GM12873 (cell line): ENCODE data around the gene PRKACA.

ENCODE experiments used
- TF ChIP-seq, protein P1 (sequence below): IDR thresholded peaks from 2 replicates; pipeline ENCODE4 v1.5.1; 2012; ENCODE audit warnings: low read depth, mild to moderate bottlenecking, moderate library complexity, low read length, control low read depth; ENCODE audit not compliant: insufficient read depth; ENCODE audit errors: missing control alignments

The PRKACA gene

DNA sequence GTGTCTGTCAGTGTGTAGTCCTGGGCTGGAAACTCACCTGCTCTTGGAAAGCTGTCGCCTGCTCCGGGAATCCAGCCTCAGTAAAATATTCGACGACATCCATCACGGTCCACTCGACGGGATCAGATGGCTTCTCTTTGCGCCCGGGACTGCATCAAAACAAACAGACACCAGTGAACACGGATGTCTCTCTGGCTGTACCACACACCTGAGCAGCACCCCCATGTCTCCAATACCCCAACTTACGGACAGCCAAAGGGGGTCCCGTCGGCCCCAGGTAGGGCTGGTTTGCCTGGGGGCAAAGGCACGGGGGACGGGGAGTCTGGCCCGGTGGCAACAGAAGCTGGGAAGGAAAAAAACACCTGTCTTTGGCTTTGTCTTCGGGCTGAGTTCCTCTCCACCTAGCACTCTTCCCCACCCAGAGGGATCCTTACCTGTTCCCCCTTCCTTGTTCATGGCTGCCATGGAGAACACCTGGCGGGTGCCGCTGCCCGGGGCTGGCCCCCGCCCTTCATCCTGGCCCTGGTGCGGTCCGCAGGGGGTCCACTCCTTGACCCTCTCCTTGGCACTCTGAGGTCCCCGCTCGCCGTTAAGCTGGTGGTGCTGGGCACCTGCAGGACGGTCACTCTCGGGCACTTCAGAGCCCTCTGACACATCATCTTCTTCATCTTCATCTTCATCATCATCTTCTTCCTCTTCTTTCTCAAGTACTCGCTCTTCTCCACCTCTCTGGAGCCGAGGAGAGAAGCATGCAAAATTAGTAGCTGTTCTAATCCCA is 28.7 kb downstream of the PRKACA start:
- TF ChIP-seq, protein P1, sequence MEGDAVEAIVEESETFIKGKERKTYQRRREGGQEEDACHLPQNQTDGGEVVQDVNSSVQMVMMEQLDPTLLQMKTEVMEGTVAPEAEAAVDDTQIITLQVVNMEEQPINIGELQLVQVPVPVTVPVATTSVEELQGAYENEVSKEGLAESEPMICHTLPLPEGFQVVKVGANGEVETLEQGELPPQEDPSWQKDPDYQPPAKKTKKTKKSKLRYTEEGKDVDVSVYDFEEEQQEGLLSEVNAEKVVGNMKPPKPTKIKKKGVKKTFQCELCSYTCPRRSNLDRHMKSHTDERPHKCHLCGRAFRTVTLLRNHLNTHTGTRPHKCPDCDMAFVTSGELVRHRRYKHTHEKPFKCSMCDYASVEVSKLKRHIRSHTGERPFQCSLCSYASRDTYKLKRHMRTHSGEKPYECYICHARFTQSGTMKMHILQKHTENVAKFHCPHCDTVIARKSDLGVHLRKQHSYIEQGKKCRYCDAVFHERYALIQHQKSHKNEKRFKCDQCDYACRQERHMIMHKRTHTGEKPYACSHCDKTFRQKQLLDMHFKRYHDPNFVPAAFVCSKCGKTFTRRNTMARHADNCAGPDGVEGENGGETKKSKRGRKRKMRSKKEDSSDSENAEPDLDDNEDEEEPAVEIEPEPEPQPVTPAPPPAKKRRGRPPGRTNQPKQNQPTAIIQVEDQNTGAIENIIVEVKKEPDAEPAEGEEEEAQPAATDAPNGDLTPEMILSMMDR = no peak

- TF ChIP-seq, protein P1 = no peak
Observed at GRCh38 chr19:14086098-14086497, 31.5 kb downstream of the PRKACA start.

GRCh38 chr19:14085309-14085995 is 32.1 kb downstream of the PRKACA start, which contains the start of gene C19orf67:
TSS of gene C19orf67 (minus strand) at chr19:14085783. CDS start at chr19:14085627, 156 bp downstream.
- TF ChIP-seq, protein P1 = no peak

DNA sequence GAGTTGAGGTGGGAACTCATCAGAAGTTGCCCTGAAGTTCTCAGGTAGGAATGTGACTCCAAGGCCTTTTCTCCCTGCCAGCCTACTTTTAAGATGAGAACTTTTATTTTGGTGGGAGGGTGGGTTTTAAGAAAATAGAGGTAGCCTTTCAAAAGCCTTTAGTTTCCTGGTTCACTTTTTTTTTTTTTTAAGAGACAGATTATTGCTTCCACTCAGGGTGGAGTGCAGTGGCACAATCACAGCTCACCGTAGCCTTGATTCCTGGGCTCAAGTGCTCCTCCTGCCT is 34.9 kb downstream of the PRKACA start:
- TF ChIP-seq, protein P1 = no peak

DNA sequence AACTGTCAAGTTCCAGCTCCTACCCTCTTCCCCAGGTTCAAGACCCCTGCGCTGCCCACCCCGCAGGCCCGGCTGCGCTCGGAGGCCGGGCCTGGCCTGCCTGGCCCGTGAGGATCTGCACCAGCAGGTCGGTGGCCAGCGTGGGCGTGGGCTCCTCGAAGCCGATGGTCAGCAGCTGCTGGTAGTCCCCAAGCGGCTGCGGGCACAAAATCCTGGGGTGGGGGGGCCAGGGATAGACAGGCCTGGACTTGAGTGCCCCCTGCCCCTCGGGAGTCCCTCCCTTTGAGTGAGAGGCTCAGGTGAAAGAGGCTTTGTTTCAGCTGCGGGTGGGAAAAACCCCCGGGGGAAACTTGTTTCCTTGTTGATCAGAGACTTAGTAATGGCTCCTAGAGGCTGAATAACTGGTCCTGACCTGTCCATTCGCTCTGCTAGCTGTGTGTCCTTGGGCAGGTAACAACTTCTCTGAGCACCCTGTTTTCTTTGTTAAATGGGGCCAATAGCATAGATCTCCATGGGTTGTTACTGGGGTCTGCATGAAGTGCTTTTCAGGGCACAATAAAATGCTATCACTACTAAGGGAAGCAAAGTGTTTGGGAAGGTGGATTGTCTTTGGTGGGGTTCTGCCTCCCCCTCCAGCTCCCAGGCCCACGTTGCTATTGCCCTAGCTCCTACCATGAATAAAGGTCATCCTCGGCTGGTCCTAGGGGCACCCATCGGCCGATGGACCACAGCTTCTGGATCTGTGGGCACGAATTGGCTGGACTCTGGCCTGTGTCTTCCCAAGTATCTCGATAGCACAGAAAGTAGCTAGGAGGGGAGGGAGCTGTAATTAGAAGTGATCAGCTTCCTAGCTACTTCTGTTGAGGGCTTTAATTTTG is 35.5 kb downstream of the PRKACA start:
- TF ChIP-seq, protein P1 = no peak

DNA sequence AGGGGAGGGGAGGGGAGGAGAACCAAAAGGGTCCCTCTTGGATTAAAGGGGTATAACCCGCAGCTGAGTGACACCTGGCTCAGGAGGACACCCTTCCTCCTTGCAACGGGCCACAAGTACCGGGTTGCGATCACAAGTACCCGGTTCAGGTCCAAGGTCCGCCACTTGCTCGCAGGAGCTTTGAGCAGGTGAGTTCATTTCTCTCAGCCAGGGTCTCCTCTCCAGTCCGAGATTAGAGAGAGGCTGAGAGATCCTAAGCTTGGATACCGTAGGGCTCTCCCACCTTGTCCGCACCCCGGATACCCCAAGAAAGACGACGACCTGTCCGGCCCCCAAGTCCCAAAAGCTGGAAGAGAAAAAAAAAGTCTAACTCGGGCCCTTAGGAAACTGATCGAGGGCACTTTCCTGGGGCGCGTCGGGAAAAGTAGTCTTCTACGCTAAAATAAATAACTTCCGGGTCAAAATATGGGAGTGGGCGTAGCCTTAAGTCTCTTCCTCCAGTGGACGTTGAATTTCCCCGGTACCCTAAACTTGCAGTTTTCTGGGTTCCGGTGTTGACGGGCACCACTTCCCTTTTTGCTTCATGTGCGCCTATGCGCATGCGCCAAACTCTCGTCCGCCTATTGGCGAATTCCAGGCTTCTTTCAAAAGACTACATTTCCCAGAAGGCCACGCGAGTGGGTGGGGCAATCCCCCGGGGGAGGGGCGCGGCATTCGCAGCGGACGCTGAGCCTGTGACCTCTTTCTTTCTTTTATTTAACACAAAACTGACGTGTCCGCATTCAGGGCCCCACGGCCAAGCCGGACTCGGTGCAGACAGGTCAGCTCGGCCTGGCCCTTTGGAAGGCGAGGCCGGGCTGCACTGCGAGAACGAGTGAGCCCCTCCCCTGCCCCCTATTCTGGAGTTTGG is 36.4 kb downstream of the PRKACA start:
- TF ChIP-seq, protein P1 = no peak
